HEK293 (cell line): ENCODE measurements around the gene TMUB1.

ENCODE experiments used
- EGR2 ChIP-seq: fragments of 450-650 bp; formaldehyde crosslinking; IDR thresholded peaks from 2 replicates; pipeline ENCODE4 v1.5.1; 2016; ENCODE audit warnings: low read depth, missing biosample characterization, missing genetic modification characterization
- GLIS2 ChIP-seq: fragments of 450-650 bp; formaldehyde crosslinking; IDR thresholded peaks from 2 replicates; pipeline ENCODE4 v1.5.1; 2016; ENCODE audit warnings: missing biosample characterization, missing genetic modification characterization
- HOXA7 ChIP-seq: sonication (generic); formaldehyde crosslinking; IDR thresholded peaks from 2 replicates; pipeline ENCODE4 v1.8.1; 2022; ENCODE audit warnings: missing genetic modification reagents, borderline replicate concordance
- HOXC10 ChIP-seq: sonication (generic); formaldehyde crosslinking; IDR thresholded peaks from 2 replicates; pipeline ENCODE4 v1.8.1; 2023; ENCODE audit warnings: mild to moderate bottlenecking, missing genetic modification reagents
- KLF1 ChIP-seq: fragments of 450-650 bp; formaldehyde crosslinking; IDR thresholded peaks from 2 replicates; pipeline ENCODE4 v1.5.1; 2016; ENCODE audit warnings: missing biosample characterization, missing genetic modification characterization
- KLF8 ChIP-seq: fragments of 450-650 bp; formaldehyde crosslinking; IDR thresholded peaks from 2 replicates; pipeline ENCODE4 v1.5.1; 2016; ENCODE audit warnings: missing biosample characterization, missing genetic modification characterization
- PRDM10 ChIP-seq: fragments of 450-650 bp; formaldehyde crosslinking; IDR thresholded peaks from 2 replicates; pipeline ENCODE4 v1.5.1; 2016; ENCODE audit warnings: missing biosample characterization, missing genetic modification characterization
- REST ChIP-seq: fragments of 450-650 bp; formaldehyde crosslinking; IDR thresholded peaks from 2 replicates; pipeline ENCODE4 v1.5.1; 2016; ENCODE audit warnings: missing biosample characterization, missing genetic modification characterization
- SP2 ChIP-seq: fragments of 450-650 bp; formaldehyde crosslinking; IDR thresholded peaks from 2 replicates; pipeline ENCODE4 v1.5.1; 2016; ENCODE audit warnings: missing biosample characterization, missing genetic modification characterization
- YY2 ChIP-seq: fragments of 450-650 bp; formaldehyde crosslinking; IDR thresholded peaks from 2 replicates; pipeline ENCODE4 v1.5.1; 2016; ENCODE audit warnings: missing biosample characterization, missing genetic modification characterization
- ZBTB17 ChIP-seq: fragments of 450-650 bp; formaldehyde crosslinking; IDR thresholded peaks from 2 replicates; pipeline ENCODE4 v1.5.1; 2016; ENCODE audit warnings: missing biosample characterization, missing genetic modification characterization
- ZBTB20 ChIP-seq: fragments of 450-650 bp; formaldehyde crosslinking; IDR thresholded peaks from 2 replicates; pipeline ENCODE4 v1.5.1; 2016; ENCODE audit warnings: missing biosample characterization, missing genetic modification characterization
- ZFHX2 ChIP-seq: fragments of 450-650 bp; formaldehyde crosslinking; conservative IDR thresholded peaks from 2 replicates; pipeline ENCODE4 v1.5.1; 2016; ENCODE audit warnings: missing biosample characterization, missing genetic modification characterization
- ZNF132 ChIP-seq: fragments of 450-650 bp; formaldehyde crosslinking; IDR thresholded peaks from 2 replicates; pipeline ENCODE4 v1.5.1; 2017; ENCODE audit warnings: missing biosample characterization, missing genetic modification characterization, borderline replicate concordance
- ZNF335 ChIP-seq: fragments of 450-650 bp; formaldehyde crosslinking; conservative IDR thresholded peaks from 2 replicates; pipeline ENCODE4 v1.5.1; 2016; ENCODE audit warnings: missing biosample characterization, missing genetic modification characterization
- ZNF341 ChIP-seq: fragments of 450-650 bp; formaldehyde crosslinking; IDR thresholded peaks from 2 replicates; pipeline ENCODE4; 2016; ENCODE audit warnings: low read depth, missing biosample characterization, missing genetic modification characterization
- ZNF423 ChIP-seq: fragments of 450-650 bp; formaldehyde crosslinking; IDR thresholded peaks from 2 replicates; pipeline ENCODE4 v1.5.1; 2016; ENCODE audit warnings: missing biosample characterization, missing genetic modification characterization
- ZNF529 ChIP-seq: fragments of 450-650 bp; formaldehyde crosslinking; IDR thresholded peaks from 2 replicates; pipeline ENCODE4 v1.5.1; 2017; ENCODE audit warnings: missing genetic modification characterization, missing biosample characterization; ENCODE audit not compliant: insufficient replicate concordance
- ZNF600 ChIP-seq: fragments of 450-650 bp; formaldehyde crosslinking; IDR thresholded peaks from 2 replicates; pipeline ENCODE4 v1.5.1; 2016; ENCODE audit warnings: missing biosample characterization, missing genetic modification characterization
- ZNF658 ChIP-seq: fragments of 450-650 bp; formaldehyde crosslinking; IDR thresholded peaks from 2 replicates; pipeline ENCODE4; 2016; ENCODE audit warnings: missing biosample characterization, missing genetic modification characterization
- ZNF776 ChIP-seq: fragments of 450-650 bp; formaldehyde crosslinking; IDR thresholded peaks from 2 replicates; pipeline ENCODE4 v1.5.0; 2017; ENCODE audit warnings: missing biosample characterization, missing genetic modification characterization, borderline replicate concordance
- ZNF777 ChIP-seq: fragments of 450-650 bp; formaldehyde crosslinking; IDR thresholded peaks from 2 replicates; pipeline ENCODE4 v1.5.1; 2017; ENCODE audit warnings: missing biosample characterization, missing genetic modification characterization, borderline replicate concordance
- ZSCAN16 ChIP-seq: fragments of 450-650 bp; formaldehyde crosslinking; IDR thresholded peaks from 2 replicates; pipeline ENCODE4 v1.5.1; 2016; ENCODE audit warnings: missing biosample characterization, missing genetic modification characterization
- TF ChIP-seq, protein P1 (sequence below): fragments of 450-650 bp; formaldehyde crosslinking; IDR thresholded peaks from 2 replicates; pipeline ENCODE4 v1.5.1; 2016; ENCODE audit warnings: missing biosample characterization, missing genetic modification characterization
- TF ChIP-seq, protein P2 (sequence below): fragments of 450-650 bp; formaldehyde crosslinking; IDR thresholded peaks from 2 replicates; pipeline ENCODE4 v1.5.1; 2016; ENCODE audit warnings: missing biosample characterization, missing genetic modification characterization

The TMUB1 gene

GRCh38 chr7:151060416-151061212 lies 22.7 kb downstream of the TMUB1 start (continued):
- peak; percentile 66 for TF ChIP-seq ZNF423 (tag by site-specific recombination)
- peak; percentile 98 for TF ChIP-seq ZFHX2 (tag by site-specific recombination)
- TF ChIP-seq SP2 (tag by site-specific recombination) = peak; percentile 65
- TF ChIP-seq ZNF777 (tag by site-specific recombination) = no peak
- TF ChIP-seq KLF8 = 0 out of 2 replicates have a peak, but pooled peaks have one; percentile 7
- TF ChIP-seq HOXA7 (CRISPR knock-in tag) = no peak
- peak; percentile 92 for TF ChIP-seq ZNF341
- TF ChIP-seq REST (tag by site-specific recombination) = peak; percentile 38; the same call in 1 of the 2 replicates
- TF ChIP-seq ZNF335 (tag by site-specific recombination) = no peak
- TF ChIP-seq ZSCAN16 = 0 out of 2 replicates have a peak, but pooled peaks have one; percentile 8
- no peak for TF ChIP-seq ZNF529 (tag by site-specific recombination)
- no peak for TF ChIP-seq ZNF658
- peak; percentile 88 for TF ChIP-seq KLF1 (tag by site-specific recombination)
- TF ChIP-seq HOXC10 (CRISPR knock-in tag) = no peak
- TF ChIP-seq PRDM10 (tag by site-specific recombination) = no peak
- peak; percentile 73 for TF ChIP-seq GLIS2 (tag by site-specific recombination)
- 0 out of 2 replicates have a peak, but pooled peaks have one; percentile 17 for TF ChIP-seq ZBTB17 (tag by site-specific recombination)
- TF ChIP-seq, protein P1, sequence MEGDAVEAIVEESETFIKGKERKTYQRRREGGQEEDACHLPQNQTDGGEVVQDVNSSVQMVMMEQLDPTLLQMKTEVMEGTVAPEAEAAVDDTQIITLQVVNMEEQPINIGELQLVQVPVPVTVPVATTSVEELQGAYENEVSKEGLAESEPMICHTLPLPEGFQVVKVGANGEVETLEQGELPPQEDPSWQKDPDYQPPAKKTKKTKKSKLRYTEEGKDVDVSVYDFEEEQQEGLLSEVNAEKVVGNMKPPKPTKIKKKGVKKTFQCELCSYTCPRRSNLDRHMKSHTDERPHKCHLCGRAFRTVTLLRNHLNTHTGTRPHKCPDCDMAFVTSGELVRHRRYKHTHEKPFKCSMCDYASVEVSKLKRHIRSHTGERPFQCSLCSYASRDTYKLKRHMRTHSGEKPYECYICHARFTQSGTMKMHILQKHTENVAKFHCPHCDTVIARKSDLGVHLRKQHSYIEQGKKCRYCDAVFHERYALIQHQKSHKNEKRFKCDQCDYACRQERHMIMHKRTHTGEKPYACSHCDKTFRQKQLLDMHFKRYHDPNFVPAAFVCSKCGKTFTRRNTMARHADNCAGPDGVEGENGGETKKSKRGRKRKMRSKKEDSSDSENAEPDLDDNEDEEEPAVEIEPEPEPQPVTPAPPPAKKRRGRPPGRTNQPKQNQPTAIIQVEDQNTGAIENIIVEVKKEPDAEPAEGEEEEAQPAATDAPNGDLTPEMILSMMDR (tag by site-specific recombination) = peak; percentile 85
- TF ChIP-seq ZNF132 (tag by site-specific recombination) = no peak
- TF ChIP-seq ZNF600 = no peak
- TF ChIP-seq YY2 = no peak
- TF ChIP-seq ZNF776 (tag by site-specific recombination) = no peak
- TF ChIP-seq, protein P2, sequence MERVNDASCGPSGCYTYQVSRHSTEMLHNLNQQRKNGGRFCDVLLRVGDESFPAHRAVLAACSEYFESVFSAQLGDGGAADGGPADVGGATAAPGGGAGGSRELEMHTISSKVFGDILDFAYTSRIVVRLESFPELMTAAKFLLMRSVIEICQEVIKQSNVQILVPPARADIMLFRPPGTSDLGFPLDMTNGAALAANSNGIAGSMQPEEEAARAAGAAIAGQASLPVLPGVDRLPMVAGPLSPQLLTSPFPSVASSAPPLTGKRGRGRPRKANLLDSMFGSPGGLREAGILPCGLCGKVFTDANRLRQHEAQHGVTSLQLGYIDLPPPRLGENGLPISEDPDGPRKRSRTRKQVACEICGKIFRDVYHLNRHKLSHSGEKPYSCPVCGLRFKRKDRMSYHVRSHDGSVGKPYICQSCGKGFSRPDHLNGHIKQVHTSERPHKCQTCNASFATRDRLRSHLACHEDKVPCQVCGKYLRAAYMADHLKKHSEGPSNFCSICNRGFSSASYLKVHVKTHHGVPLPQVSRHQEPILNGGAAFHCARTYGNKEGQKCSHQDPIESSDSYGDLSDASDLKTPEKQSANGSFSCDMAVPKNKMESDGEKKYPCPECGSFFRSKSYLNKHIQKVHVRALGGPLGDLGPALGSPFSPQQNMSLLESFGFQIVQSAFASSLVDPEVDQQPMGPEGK = peak; percentile 8; the same call in 1 of the 2 replicates
- TF ChIP-seq EGR2 (tag by site-specific recombination) = peak; percentile 95
- peak; percentile 16; the same call in 1 of the 2 replicates for TF ChIP-seq ZBTB20 (tag by site-specific recombination)
- TF ChIP-seq, all 188 proteins: peak for 19
